Glutamatergic neuron (in vitro differentiated cells): Measurements from ENCODE around the gene CFTR. TPM values are rescaled to one million over a fixed set of nuclear protein-coding genes. Genes with fewer than 3 reads are reported as not detected.

ENCODE experiments used
- DNase-seq: peaks from one replicate; pipeline ENCODE4 v3.0.0; 2022
- H3K27ac Mint-ChIP-seq: one replicate; pipeline ENCODE4 v1.8.0; 2020; ENCODE audit warnings: mild to moderate bottlenecking, mixed read lengths, inconsistent platforms; ENCODE audit not compliant: unreplicated experiment
- H3K27me3 Mint-ChIP-seq: one replicate; pipeline ENCODE4 v1.8.0; 2020; ENCODE audit warnings: mild to moderate bottlenecking, moderate library complexity, mixed read lengths, inconsistent platforms; ENCODE audit not compliant: unreplicated experiment
- H3K36me3 Mint-ChIP-seq: one replicate; pipeline ENCODE4 v1.8.0; 2020; ENCODE audit warnings: mild to moderate bottlenecking, mixed read lengths, inconsistent platforms; ENCODE audit not compliant: unreplicated experiment
- H3K4me1 Mint-ChIP-seq: one replicate; pipeline ENCODE4 v1.8.0; 2020; ENCODE audit warnings: mild to moderate bottlenecking, low read depth, mixed read lengths, inconsistent platforms; ENCODE audit not compliant: unreplicated experiment
- H3K4me3 Mint-ChIP-seq: one replicate; pipeline ENCODE4 v1.8.0; 2020; ENCODE audit warnings: mild to moderate bottlenecking, mixed read lengths, inconsistent platforms; ENCODE audit not compliant: unreplicated experiment
- H3K9me3 Mint-ChIP-seq: one replicate; pipeline ENCODE4 v1.8.0; 2020; ENCODE audit warnings: mild to moderate bottlenecking, moderate library complexity, mixed read lengths, inconsistent platforms; ENCODE audit not compliant: unreplicated experiment
- total RNA-seq: library from RNA; stranded (reverse); fragmentation: NEBNext Ultra II Directional; extraction: Animal tissue kit (Norgen Biotek cat#: 25700); gene quantifications from one replicate; pipeline ENCODE4 v1.2.1, GENCODE V29; 2021; ENCODE audit not compliant: unreplicated experiment
- TF ChIP-seq, protein P1 (sequence below): fragments of 200-600 bp; sonication (generic); IDR thresholded peaks from one replicate; pipeline ENCODE4 v1.5.0; 2021; ENCODE audit not compliant: partially characterized antibody, unreplicated experiment

Gene CFTR
- total RNA-seq, 1 donor from 2014 or later = not detected

DNA sequence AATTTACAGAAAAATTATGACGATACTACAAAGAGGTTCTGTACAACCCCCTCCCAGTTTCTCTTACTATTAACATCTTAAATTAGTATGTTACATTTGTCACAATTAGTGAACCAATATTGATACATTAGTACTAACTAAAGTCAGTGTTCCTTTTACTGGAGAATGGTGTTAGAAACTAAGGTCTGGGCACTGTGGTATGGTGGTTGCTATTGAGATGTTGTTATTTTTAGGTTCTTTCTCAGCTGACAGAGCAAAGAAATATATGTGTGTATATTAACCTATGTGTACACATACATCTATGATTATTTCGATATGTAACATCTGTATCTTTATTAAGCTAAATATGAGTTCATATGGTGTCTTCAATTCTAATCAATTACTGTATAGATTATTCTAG, 11.7 kb upstream of the CFTR start:
- Mint-ChIP-seq H3K4me1 (no peaks in the 10 kb centered on the region), H3K36me3 (no peaks in the 10 kb centered on the region), H3K27me3 (peaks cover 2% of the 10 kb centered on the region), H3K27ac (no peak overlapping the region), H3K4me3 (no peak overlapping the region), H3K9me3 (no peaks in the 10 kb centered on the region)
- TF ChIP-seq, protein P1, sequence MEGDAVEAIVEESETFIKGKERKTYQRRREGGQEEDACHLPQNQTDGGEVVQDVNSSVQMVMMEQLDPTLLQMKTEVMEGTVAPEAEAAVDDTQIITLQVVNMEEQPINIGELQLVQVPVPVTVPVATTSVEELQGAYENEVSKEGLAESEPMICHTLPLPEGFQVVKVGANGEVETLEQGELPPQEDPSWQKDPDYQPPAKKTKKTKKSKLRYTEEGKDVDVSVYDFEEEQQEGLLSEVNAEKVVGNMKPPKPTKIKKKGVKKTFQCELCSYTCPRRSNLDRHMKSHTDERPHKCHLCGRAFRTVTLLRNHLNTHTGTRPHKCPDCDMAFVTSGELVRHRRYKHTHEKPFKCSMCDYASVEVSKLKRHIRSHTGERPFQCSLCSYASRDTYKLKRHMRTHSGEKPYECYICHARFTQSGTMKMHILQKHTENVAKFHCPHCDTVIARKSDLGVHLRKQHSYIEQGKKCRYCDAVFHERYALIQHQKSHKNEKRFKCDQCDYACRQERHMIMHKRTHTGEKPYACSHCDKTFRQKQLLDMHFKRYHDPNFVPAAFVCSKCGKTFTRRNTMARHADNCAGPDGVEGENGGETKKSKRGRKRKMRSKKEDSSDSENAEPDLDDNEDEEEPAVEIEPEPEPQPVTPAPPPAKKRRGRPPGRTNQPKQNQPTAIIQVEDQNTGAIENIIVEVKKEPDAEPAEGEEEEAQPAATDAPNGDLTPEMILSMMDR = no peak
- DNase-seq = no peak

DNA sequence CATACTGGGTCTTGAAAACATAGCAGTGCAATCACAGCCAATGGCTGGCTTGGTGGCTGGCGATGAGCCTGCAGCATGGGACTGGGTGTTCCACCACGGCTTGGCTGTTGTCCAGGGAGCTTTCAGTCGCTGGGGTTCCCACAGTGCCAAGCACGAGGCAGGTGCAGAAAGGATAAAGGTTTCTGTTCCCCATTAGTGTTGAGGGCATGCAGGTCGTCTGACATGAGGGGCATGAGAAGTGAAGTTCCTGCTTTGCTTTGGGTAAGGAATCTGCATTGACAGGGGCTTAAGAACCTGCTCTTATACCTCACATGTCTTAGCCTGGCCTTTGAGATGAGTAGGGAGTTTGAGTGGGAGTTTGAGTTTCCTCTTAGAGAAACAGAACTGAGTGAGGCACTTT, 9.0 kb upstream of the CFTR start:
- DNase-seq = no peak
- no peaks in the 10 kb centered on the region for H3K4me1 Mint-ChIP-seq
- H3K36me3 Mint-ChIP-seq = no peaks in the 10 kb centered on the region
- H3K9me3 Mint-ChIP-seq = no peaks in the 10 kb centered on the region
- no peak overlapping the region for H3K4me3 Mint-ChIP-seq
- peaks cover 2% of the 10 kb centered on the region for H3K27me3 Mint-ChIP-seq
- TF ChIP-seq, protein P1 = no peak
- no peak overlapping the region for H3K27ac Mint-ChIP-seq

DNA sequence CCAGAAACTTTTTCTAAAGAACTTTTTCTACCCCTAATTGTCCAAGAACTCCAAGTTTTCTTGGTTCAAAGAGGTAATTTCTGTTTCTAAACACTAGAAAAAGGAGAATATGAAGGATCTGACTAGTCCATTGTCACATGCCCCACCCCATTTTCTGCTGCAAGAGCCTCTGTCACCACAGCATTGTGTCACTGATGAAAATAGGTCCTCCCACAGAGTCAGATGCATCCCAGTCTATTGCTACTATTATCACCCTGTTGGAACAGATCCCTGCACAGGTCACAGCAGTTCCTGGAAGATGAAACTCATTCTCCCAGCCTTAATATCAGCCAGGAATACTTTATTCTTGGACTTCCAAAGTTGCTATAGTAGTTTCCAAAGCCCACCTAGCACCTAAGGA, 7.5 kb upstream of the CFTR start:
- no peak overlapping the region for H3K4me3 Mint-ChIP-seq
- H3K9me3 Mint-ChIP-seq = no peaks in the 10 kb centered on the region
- H3K27me3 Mint-ChIP-seq = peaks cover 2% of the 10 kb centered on the region
- no peaks in the 10 kb centered on the region for H3K36me3 Mint-ChIP-seq
- no peak for DNase-seq
- no peaks in the 10 kb centered on the region for H3K4me1 Mint-ChIP-seq
- TF ChIP-seq, protein P1 = no peak
- no peak overlapping the region for H3K27ac Mint-ChIP-seq

DNA sequence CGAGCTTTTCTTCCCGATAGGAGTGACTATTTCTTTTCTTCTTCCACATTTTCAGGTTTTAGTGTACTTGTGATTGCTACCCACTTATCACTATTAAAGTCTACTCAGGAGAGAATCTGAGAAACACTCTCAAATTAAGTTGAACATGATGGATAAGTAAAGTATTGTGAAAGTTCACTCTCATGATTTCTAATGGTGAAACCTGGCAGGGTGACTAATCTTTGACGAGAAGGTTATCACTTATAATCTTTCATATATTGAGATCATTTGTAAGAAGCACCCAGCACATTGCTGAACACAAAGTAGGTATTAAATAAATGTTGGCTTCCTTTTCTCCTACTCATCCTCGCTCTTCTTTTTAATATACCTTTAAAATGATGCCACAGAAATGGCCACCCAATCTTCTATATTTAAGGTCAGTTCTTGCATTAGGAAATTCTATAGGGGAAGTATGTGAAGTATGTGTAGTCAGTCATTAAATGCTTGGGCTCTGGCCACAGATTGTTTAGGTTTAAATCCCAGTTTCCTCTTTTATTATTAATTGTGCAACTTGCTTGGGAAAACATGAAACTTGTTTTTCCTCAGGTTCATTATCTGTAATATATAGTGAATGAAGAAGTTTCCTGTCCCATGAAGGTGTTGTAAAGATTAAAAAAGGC, 3.1 kb upstream of the CFTR start:
- no peaks in the 10 kb centered on the region for H3K9me3 Mint-ChIP-seq
- no peak for DNase-seq
- no peak overlapping the region for H3K27ac Mint-ChIP-seq
- TF ChIP-seq, protein P1 = no peak
- H3K4me1 Mint-ChIP-seq = no peaks in the 10 kb centered on the region
- no peak overlapping the region for H3K4me3 Mint-ChIP-seq
- H3K27me3 Mint-ChIP-seq = peaks cover 11% of the 10 kb centered on the region
- H3K36me3 Mint-ChIP-seq = no peaks in the 10 kb centered on the region

DNA sequence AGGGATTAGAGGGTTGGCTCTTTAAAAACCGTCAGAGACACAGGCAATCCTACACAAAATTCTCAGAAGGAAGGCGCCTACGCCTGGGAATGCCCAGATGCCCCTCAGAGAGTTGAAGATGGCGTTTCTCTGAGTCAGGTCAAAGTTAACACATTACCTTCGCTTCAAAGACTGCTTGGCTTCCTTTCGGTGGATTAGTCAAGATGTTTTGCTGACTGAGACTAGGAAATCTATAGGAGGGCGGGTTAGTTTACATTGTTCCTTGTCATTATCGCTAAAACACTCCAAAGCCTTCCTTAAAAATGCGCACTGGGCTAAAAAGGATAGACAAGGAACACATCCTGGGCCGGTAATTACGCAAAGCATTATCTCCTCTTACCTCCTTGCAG, 995 bp upstream of the CFTR start:
- Mint-ChIP-seq H3K36me3 (no peaks in the 10 kb centered on the region), H3K27me3 (peaks cover 11% of the 10 kb centered on the region), H3K4me3 (peak overlapping the region; percentile 93), H3K27ac (no peak overlapping the region), H3K4me1 (no peaks in the 10 kb centered on the region), H3K9me3 (no peaks in the 10 kb centered on the region)
- DNase-seq = no peak
- TF ChIP-seq, protein P1 = no peak
